Measurements from ENCODE around the gene TGFBI.

The TGFBI gene

GRCh38 chr5:136090319-136090718 lies 61.5 kb downstream of the TGFBI start:
- TF ChIP-seq, protein P1, sequence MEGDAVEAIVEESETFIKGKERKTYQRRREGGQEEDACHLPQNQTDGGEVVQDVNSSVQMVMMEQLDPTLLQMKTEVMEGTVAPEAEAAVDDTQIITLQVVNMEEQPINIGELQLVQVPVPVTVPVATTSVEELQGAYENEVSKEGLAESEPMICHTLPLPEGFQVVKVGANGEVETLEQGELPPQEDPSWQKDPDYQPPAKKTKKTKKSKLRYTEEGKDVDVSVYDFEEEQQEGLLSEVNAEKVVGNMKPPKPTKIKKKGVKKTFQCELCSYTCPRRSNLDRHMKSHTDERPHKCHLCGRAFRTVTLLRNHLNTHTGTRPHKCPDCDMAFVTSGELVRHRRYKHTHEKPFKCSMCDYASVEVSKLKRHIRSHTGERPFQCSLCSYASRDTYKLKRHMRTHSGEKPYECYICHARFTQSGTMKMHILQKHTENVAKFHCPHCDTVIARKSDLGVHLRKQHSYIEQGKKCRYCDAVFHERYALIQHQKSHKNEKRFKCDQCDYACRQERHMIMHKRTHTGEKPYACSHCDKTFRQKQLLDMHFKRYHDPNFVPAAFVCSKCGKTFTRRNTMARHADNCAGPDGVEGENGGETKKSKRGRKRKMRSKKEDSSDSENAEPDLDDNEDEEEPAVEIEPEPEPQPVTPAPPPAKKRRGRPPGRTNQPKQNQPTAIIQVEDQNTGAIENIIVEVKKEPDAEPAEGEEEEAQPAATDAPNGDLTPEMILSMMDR (IDR thresholded peaks at IDR 0.05; ENCODE audit: insufficient read depth, low read length, poor library complexity, severe bottlenecking): no peak

GRCh38 chr5:136094189-136094912 lies 65.6 kb downstream of the TGFBI start:
- no peak for DNase-seq (ENCODE audit: extremely low read depth, insufficient read length)
- TF ChIP-seq, protein P1 (IDR thresholded peaks at IDR 0.05; ENCODE audit: insufficient read depth, low read length, poor library complexity, severe bottlenecking): no peak
- H3K36me3 ChIP-seq (ENCODE audit: control insufficient read depth, insufficient read depth, low read length): no peaks in the 10 kb centered on the region
- H3K4me3 ChIP-seq (replicated peaks; ENCODE audit: low read depth, low read length): no peak overlapping the region
- H3K27me3 ChIP-seq (replicated peaks; ENCODE audit: control insufficient read depth, insufficient read depth, low read length): no peaks in the 10 kb centered on the region; the same call in 1 of the 2 replicates

More at GRCh38 chr5:136090319-136090718, 61.5 kb downstream of the TGFBI start:
- DNase-seq (ENCODE audit: extremely low read depth, insufficient read length): no peak
- H3K27me3 ChIP-seq (replicated peaks; ENCODE audit: control insufficient read depth, insufficient read depth, low read length): no peaks in the 10 kb centered on the region; the same call in 1 of the 2 replicates
- no peak overlapping the region for H3K4me3 ChIP-seq (replicated peaks; ENCODE audit: low read depth, low read length)
- H3K36me3 ChIP-seq (ENCODE audit: control insufficient read depth, insufficient read depth, low read length): no peaks in the 10 kb centered on the region

- no peak overlapping the region for H3K4me3 ChIP-seq (replicated peaks; ENCODE audit: low read depth, low read length)
- TF ChIP-seq, protein P1 (IDR thresholded peaks at IDR 0.05; ENCODE audit: insufficient read depth, low read length, poor library complexity, severe bottlenecking): no peak
- no peaks in the 10 kb centered on the region; the same call in 1 of the 2 replicates for H3K27me3 ChIP-seq (replicated peaks; ENCODE audit: control insufficient read depth, insufficient read depth, low read length)
- no peak for DNase-seq (ENCODE audit: extremely low read depth, insufficient read length)
- no peaks in the 10 kb centered on the region for H3K36me3 ChIP-seq (ENCODE audit: control insufficient read depth, insufficient read depth, low read length)
Observed at GRCh38 chr5:136094913-136095641, 66.3 kb downstream of the TGFBI start.

DNA sequence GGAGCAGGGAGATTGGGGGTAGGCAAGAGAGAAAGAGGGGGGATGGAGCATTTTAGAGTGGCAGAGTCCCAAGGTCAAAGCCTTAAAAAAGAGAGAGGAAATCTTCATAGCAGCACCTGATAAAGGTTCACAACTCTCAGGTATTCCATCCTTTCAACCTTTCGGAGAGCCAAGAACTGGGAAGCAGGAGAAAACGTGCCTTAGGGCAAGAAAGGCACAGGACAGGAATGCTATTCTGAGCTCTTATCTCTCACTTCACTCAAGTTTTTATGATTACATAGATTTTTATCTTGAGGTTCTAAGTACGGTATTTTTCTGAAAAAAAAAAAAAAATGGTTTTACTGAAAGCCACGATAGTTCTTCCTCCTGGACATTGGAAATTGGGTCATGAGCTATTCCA lies 69.4 kb downstream of the TGFBI start:
- H3K27me3 ChIP-seq (replicated peaks; ENCODE audit: control insufficient read depth, insufficient read depth, low read length): no peaks in the 10 kb centered on the region; the same call in 1 of the 2 replicates
- DNase-seq (ENCODE audit: extremely low read depth, insufficient read length): no peak
- H3K36me3 ChIP-seq (ENCODE audit: control insufficient read depth, insufficient read depth, low read length): no peaks in the 10 kb centered on the region
- TF ChIP-seq, protein P1 (IDR thresholded peaks at IDR 0.05; ENCODE audit: insufficient read depth, low read length, poor library complexity, severe bottlenecking): no peak
- H3K4me3 ChIP-seq (replicated peaks; ENCODE audit: low read depth, low read length): no peak overlapping the region

- DNase-seq (ENCODE audit: extremely low read depth, insufficient read length): no peak
- H3K4me3 ChIP-seq (replicated peaks; ENCODE audit: low read depth, low read length): no peak overlapping the region
- no peaks in the 10 kb centered on the region; the same call in 1 of the 2 replicates for H3K27me3 ChIP-seq (replicated peaks; ENCODE audit: control insufficient read depth, insufficient read depth, low read length)
- TF ChIP-seq, protein P1 (IDR thresholded peaks at IDR 0.05; ENCODE audit: insufficient read depth, low read length, poor library complexity, severe bottlenecking): no peak
- H3K36me3 ChIP-seq (ENCODE audit: control insufficient read depth, insufficient read depth, low read length): no peaks in the 10 kb centered on the region
Observed at GRCh38 chr5:136099870-136100269, 71.1 kb downstream of the TGFBI start.

Measured in GM06990 (cell line).